IPS DF 4.7 (cell line): Measurements from ENCODE around the gene RABGEF1.
"Not testable (repeated sequence)": the region's sequence is repeated elsewhere in the genome, so short reads cannot be mapped to it uniquely, and the experiment has no call there.

ENCODE experiments used
- DNase-seq: peaks from one replicate; pipeline ENCODE4 v3.0.0-alpha.2; 2013; ENCODE audit warnings: low spot score; ENCODE audit errors: extremely low read depth

RABGEF1 gene

DNA sequence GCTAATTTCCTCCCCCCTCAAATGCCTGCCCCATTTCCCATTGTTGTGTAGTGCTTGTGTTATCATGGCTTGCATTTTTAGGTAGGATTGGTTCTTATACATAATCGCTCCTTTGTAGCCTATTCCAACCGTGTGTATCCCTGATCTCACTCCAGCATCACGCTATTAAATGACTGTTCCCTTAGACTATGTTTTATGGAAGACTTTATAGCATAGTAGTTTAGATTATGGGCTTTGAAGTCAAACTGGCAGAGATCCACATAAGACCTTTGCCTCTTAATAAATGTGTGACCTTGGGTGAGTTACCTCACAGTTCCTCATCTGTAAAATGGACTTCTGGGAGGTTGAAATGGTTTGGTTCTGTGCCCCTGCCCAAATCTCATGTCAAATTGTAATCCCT lies 5.4 kb upstream of the RABGEF1 start:
- DNase-seq: no peak

GRCh38 chr7:66735850-66736249 lies 4.7 kb upstream of the RABGEF1 start:
- no peak for DNase-seq

DNA sequence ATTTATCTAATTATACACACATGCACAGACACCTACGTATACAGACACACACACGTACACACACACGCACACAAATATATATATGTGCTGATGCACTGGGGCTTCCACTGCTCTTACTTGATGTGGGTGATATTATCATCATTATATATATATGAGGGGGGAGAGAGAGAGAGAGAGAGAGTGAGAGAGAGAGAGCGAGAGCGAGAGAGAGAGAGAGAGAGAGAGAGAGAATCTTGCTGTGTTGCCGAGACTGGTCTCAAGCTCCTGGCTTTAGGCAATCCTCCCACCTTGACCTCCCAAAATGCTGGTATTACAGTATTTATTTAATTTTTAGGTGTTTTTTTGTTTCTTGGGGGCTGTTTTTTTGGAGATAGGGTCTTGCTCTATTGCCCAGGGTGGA lies 3.6 kb upstream of the RABGEF1 start:
- DNase-seq: no peak

- DNase-seq: no peak
Observed at GRCh38 chr7:66737667-66738066, 2.9 kb upstream of the RABGEF1 start.

- no peak for DNase-seq
Observed at GRCh38 chr7:66739477-66739876, 1.1 kb upstream of the RABGEF1 start.

DNA sequence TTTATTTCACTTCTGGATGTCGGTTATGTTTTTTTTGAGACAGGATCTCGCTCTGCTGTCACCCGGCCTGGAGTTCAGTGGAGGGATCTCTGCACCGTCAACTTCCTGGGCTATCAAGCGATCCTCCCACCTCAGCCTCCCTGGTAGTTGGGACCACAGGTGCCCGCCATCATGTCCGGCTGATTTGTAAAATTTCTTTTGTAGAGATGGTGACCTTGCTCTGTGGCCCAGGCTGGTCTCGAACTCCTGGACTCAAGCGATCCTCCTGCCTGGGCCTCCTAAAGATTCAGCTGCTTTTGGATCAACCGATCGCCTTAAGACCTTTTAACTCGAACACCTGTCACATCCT lies 606 bp upstream of the RABGEF1 start:
- no peak for DNase-seq

DNA sequence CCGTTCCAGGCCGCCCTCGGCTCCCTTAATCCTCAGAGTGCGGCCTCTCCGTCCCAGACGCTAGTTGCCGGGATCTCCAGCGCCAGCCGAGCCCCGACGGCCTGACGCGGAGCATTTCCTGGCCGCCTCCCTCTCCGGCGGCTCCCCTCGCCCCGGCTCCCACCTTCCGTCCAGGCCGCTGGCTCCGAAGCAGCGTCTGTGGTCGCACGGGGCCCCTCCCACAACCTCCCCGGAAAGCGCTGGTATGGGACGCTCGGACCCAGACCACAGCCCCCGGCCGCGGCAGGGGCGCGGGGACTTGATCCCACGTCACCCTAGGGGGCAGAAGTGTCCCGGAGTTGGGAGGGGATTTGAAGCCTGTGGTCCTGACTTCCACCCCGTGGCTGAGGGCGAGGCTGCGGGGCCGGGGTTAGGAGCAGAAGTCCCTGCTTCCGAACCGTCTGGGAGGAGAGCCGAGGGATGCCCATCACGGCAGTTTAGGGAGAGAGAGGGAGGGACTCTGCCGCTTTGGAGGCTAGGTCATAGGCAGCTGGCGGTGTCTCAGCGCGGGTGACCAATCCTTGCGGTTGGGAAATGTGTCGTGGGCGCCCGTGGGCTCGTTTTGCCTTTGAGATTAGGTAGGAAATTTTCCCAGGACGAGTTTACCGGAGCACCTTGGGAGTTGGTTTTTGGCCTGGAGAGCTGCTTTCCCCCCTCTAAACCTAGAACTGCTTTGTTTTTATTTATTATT lies 612 bp downstream of the RABGEF1 start:
- not testable (repeated sequence) for DNase-seq

DNA sequence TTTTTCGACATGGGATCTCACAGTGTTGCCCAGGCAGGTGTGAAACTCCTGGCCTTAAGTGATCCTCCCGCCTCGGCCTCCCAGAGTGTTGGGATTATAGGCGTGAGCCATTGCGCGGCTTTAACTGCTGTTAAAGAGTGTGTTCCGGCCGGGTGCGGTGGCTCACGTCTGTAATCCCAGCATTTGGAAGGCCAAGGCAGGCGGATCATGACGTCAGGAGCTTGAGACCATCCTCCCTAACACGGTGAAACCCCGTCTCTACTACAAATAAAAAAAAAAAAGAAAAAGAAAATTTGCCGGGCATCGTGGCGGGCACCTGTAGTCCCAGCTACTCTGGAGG lies 1.1 kb downstream of the RABGEF1 start:
- DNase-seq: no peak

- not testable (repeated sequence) for DNase-seq
Observed at GRCh38 chr7:66742298-66742697, 1.8 kb downstream of the RABGEF1 start.

- DNase-seq: no peak
Observed at GRCh38 chr7:66743920-66744319, 3.4 kb downstream of the RABGEF1 start.

DNA sequence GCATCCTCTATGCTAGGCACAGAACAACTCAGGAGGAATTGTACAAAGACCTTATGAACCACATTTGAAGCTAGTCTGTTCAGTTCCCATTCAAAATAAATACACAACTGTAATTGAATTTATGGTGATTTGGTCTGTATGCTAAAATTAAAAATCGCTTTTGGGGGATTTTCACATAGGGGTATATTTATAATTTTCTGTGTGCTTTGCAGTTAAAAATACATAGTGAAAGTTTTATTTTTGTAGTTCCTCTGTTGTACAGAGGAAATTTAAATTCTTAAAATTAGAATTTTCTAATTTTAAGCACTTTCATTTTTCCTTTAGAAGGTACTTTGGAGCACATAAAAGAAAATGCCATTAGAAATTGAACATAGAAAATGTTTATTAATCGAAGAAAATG lies 6.9 kb downstream of the RABGEF1 start:
- DNase-seq: no peak

DNA sequence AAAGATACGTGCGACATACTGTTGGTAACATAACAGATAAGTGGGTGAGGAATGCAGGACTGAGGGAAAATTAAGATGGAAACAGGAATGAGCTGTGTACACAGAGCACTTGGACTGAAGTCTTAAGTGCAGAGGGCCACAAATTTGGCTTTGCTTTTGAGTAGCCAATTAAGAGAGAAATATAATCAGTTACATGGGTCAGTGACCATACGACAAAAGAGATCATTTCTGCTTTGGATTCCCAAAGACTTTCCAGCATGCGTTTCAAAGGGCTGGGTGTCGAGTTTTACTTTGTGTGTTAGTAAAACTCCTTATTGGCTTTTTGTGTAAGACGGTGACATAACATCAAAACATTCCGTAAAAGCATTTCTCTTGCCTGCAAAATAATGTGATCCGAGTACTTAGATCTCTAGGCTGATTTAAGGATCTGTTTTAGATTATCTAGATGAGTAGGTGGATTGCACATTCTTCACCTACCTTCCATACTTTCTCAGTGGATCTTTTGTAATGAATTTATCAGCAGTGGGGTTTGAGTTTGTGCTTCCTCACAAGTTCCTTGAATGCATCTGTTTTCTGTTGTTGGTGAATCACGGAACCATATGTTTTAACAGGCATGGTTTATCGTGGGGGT lies 7.5 kb downstream of the RABGEF1 start:
- no peak for DNase-seq

DNA sequence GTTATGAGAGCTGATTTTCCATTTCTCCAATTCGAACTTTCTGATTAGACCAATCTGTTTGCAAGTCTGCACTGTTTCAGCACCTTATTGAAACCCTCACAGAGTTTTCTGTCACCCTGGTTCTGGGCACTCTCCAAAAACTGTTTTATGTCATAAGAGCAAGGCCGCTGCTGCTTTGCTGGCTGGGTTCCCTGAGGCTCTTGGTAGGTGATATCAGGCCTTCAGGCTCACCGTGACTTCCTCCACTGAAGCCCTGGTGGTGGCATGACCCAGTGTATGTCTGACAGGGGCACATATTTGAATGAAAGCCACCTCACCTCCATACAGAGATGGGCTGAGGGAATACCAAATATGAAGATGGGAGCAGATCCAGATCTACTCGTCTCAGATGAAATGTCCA lies 8.3 kb downstream of the RABGEF1 start:
- DNase-seq: no peak

- DNase-seq: no peak
Observed at GRCh38 chr7:66751945-66752344, 11.4 kb downstream of the RABGEF1 start.

- DNase-seq: no peak
Observed at GRCh38 chr7:66754541-66754940, 14.0 kb downstream of the RABGEF1 start.

GRCh38 chr7:66755059-66755458 lies 14.5 kb downstream of the RABGEF1 start:
- not testable (repeated sequence) for DNase-seq

GRCh38 chr7:66756227-66756626 lies 15.7 kb downstream of the RABGEF1 start:
- not testable (repeated sequence) for DNase-seq

DNA sequence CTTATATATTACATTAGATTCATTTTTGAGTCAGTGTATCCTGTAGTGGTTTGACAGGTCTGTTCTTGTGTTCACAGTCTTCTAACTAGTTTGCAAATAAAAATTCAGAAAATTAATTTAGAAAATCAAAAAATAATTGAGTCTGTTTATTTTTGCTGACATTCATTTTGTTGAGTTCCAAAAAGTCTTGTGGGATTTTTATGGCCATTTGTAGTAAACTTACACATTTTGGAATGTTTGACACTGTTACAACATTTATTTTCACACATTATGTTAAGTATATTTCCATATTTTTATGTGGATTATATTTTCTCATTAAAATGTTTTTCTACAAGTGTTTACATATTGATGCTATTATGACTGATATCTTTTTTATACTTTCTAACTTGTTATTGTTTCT lies 16.4 kb downstream of the RABGEF1 start:
- no peak for DNase-seq

- DNase-seq: no peak
Observed at GRCh38 chr7:66757939-66758338, 17.4 kb downstream of the RABGEF1 start.

- no peak for DNase-seq
Observed at GRCh38 chr7:66758950-66759628, 18.6 kb downstream of the RABGEF1 start.

DNA sequence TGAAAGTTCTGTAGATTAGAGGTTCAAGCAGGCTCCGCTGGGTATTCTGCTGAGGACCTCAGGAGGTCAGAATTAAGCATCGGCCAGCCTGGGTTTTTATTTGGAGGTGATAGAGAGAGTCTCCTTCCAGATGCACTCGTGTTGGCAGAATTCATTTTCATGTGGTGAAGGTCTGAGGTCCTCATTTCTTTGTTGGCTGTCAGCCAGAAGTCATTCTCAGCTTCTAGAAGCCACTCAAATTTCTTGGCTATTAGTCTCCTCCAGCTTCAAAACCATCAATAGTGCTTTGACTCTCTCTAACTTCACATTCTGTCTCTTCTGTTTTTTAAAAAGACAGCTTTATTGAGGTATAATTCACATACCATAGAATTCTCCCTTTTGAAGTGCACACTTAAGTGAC lies 22.6 kb downstream of the RABGEF1 start:
- DNase-seq: not testable (repeated sequence)

GRCh38 chr7:66763633-66764355 lies 23.3 kb downstream of the RABGEF1 start:
- DNase-seq: not testable (repeated sequence)
